ENCODE data around the gene NBR1. TPM values are rescaled to one million over a fixed set of nuclear protein-coding genes. Genes with fewer than 3 reads are reported as not detected.
"Not testable (repeated sequence)": the region's sequence is repeated elsewhere in the genome, so short reads cannot be mapped to it uniquely, and the experiment has no call there.

Gene NBR1
- total and polyA plus RNA-seq, 5 donors: 39.4 to 98.2 (median 90.5) TPM

- ATAC-seq: not testable (repeated sequence)
Observed at GRCh38 chr17:43159957-43160356, 11.1 kb upstream of the NBR1 start.

GRCh38 chr17:43165971-43166370 is 5.0 kb upstream of the NBR1 start:
- intact Hi-C loops (cut with DNase I); H3K4me1 ChIP-seq (ENCODE audit: control insufficient read depth, insufficient read depth, low read length); ATAC-seq; DNase-seq; H3K27ac ChIP-seq (ENCODE audit: low read length); H3K9me3 ChIP-seq (ENCODE audit: control insufficient read depth, low read length); H3K4me3 ChIP-seq (ENCODE audit: low read length); H3K27me3 ChIP-seq (ENCODE audit: control insufficient read depth, insufficient read depth): not testable (repeated sequence)

More at GRCh38 chr17:43159957-43160356, 11.1 kb upstream of the NBR1 start:
- H3K27ac ChIP-seq (ENCODE audit: low read length); intact Hi-C loops (cut with DNase I); H3K27me3 ChIP-seq (ENCODE audit: control insufficient read depth, insufficient read depth); H3K4me1 ChIP-seq (ENCODE audit: control insufficient read depth, insufficient read depth, low read length); H3K4me3 ChIP-seq (ENCODE audit: low read length); DNase-seq; H3K9me3 ChIP-seq (ENCODE audit: control insufficient read depth, low read length): not testable (repeated sequence)
- WGBS: 97% methylated on average over 8 of the region's 8 CpGs

GRCh38 chr17:43169561-43170139 is 1.4 kb upstream of the NBR1 start:
- ATAC-seq: peak; percentile 42 to 57
- no peaks in the 10 kb centered on the region for H3K27me3 ChIP-seq (ENCODE audit: control insufficient read depth, insufficient read depth)
- peak; percentile 34 to 67 (median 65) for DNase-seq
- peak overlapping the region; percentile 91 for H3K4me3 ChIP-seq (ENCODE audit: low read length)
- no peaks in the 10 kb centered on the region for H3K9me3 ChIP-seq (ENCODE audit: control insufficient read depth, low read length)
- peak overlapping the region; percentile 100 for H3K27ac ChIP-seq (ENCODE audit: low read length)
- intact Hi-C loops (cut with DNase I): loop anchor here in 1 of 4 donors (10.0 kb wide), 1 partner anchor 145 kb away; the partner anchor contains the start of genes RND2 and VAT1
- 1% methylated on average over 29 of the region's 29 CpGs for WGBS
- H3K4me1 ChIP-seq (ENCODE audit: control insufficient read depth, insufficient read depth, low read length): no peaks in the 10 kb centered on the region

GRCh38 chr17:43170140-43170765 is 761 bp upstream of the NBR1 start:
- peak overlapping the region; percentile 100 for H3K27ac ChIP-seq (ENCODE audit: low read length)
- ATAC-seq: peak; percentile 94 to 95
- H3K27me3 ChIP-seq (ENCODE audit: control insufficient read depth, insufficient read depth): no peaks in the 10 kb centered on the region
- intact Hi-C loops (cut with DNase I): loop anchor here in 1 of 4 donors (10.0 kb wide), 1 partner anchor 145 kb away; the partner anchor contains the start of genes RND2 and VAT1
- no peaks in the 10 kb centered on the region for H3K4me1 ChIP-seq (ENCODE audit: control insufficient read depth, insufficient read depth, low read length)
- H3K4me3 ChIP-seq (ENCODE audit: low read length): peak overlapping the region; percentile 91
- peak; percentile 88 to 95 (median 92) for DNase-seq
- under 1% methylated on average over 27 of the region's 27 CpGs for WGBS
- H3K9me3 ChIP-seq (ENCODE audit: control insufficient read depth, low read length): no peaks in the 10 kb centered on the region

GRCh38 chr17:43171586-43172487 is 823 bp downstream of the NBR1 start:
- Histone ChIP-seq H3K4me3 (ENCODE audit: low read length) (peak overlapping the region; percentile 91), H3K27me3 (ENCODE audit: control insufficient read depth, insufficient read depth) (no peaks in the 10 kb centered on the region), H3K9me3 (ENCODE audit: control insufficient read depth, low read length) (no peaks in the 10 kb centered on the region), H3K4me1 (ENCODE audit: control insufficient read depth, insufficient read depth, low read length) (no peaks in the 10 kb centered on the region), H3K27ac (ENCODE audit: low read length) (peak overlapping the region; percentile 100)
- 9% methylated on average over 12 of the region's 12 CpGs for WGBS
- intact Hi-C loops (cut with DNase I): loop anchor here in 1 of 4 donors (10.0 kb wide), 1 partner anchor 147 kb away; the partner anchor contains the start of genes RND2 and VAT1
- ATAC-seq (no peak), DNase-seq (peak in 2 of 3 donors; percentile 33 to 60)

GRCh38 chr17:43175213-43176118 is 4.5 kb downstream of the NBR1 start:
- no peak for DNase-seq
- H3K27ac ChIP-seq (ENCODE audit: low read length): no peak overlapping the region
- H3K27me3 ChIP-seq (ENCODE audit: control insufficient read depth, insufficient read depth): no peaks in the 10 kb centered on the region
- no peaks in the 10 kb centered on the region for H3K9me3 ChIP-seq (ENCODE audit: control insufficient read depth, low read length)
- intact Hi-C loops (cut with DNase I): loop anchor here in 2 of 4 donors (2.0 to 10.0 kb wide), 2 partner anchors 31 to 151 kb away; partner anchors contain the start of genes RND2 (in 1 of the 2) and VAT1 (in 1 of the 2)
- H3K4me1 ChIP-seq (ENCODE audit: control insufficient read depth, insufficient read depth, low read length): no peaks in the 10 kb centered on the region
- no peak overlapping the region for H3K4me3 ChIP-seq (ENCODE audit: low read length)
- 58% methylated on average over 4 of the region's 4 CpGs for WGBS
- no peak for ATAC-seq

- H3K27ac ChIP-seq (ENCODE audit: low read length): no peak overlapping the region
- WGBS: 63% methylated on average over 2 of the region's 2 CpGs
- H3K4me1 ChIP-seq (ENCODE audit: control insufficient read depth, insufficient read depth, low read length): no peaks in the 10 kb centered on the region
- ATAC-seq (no peak), DNase-seq (no peak)
- no peaks in the 10 kb centered on the region for H3K9me3 ChIP-seq (ENCODE audit: control insufficient read depth, low read length)
- H3K4me3 ChIP-seq (ENCODE audit: low read length): no peak overlapping the region
- H3K27me3 ChIP-seq (ENCODE audit: control insufficient read depth, insufficient read depth): no peaks in the 10 kb centered on the region
- intact Hi-C loops (cut with DNase I): loop anchor here in 1 of 4 donors (10.0 kb wide), 1 partner anchor 151 kb away; the partner anchor contains the start of genes RND2 and VAT1
Observed at GRCh38 chr17:43176119-43176570, 5.1 kb downstream of the NBR1 start.

- 92% methylated on average over 3 of the region's 3 CpGs for WGBS
- Histone ChIP-seq H3K4me1 (ENCODE audit: control insufficient read depth, insufficient read depth, low read length) (no peaks in the 10 kb centered on the region), H3K9me3 (ENCODE audit: control insufficient read depth, low read length) (no peaks in the 10 kb centered on the region), H3K4me3 (ENCODE audit: low read length) (no peak overlapping the region), H3K27me3 (ENCODE audit: control insufficient read depth, insufficient read depth) (no peaks in the 10 kb centered on the region), H3K27ac (ENCODE audit: low read length) (no peak overlapping the region)
- DNase-seq (no peak), ATAC-seq (no peak)
- intact Hi-C loops (cut with DNase I): no loop called here
Observed at GRCh38 chr17:43183921-43184320, 12.9 kb downstream of the NBR1 start.

- DNase-seq; H3K4me3 ChIP-seq (ENCODE audit: low read length); ATAC-seq; H3K27me3 ChIP-seq (ENCODE audit: control insufficient read depth, insufficient read depth); H3K27ac ChIP-seq (ENCODE audit: low read length); H3K4me1 ChIP-seq (ENCODE audit: control insufficient read depth, insufficient read depth, low read length); H3K9me3 ChIP-seq (ENCODE audit: control insufficient read depth, low read length); intact Hi-C loops (cut with DNase I): not testable (repeated sequence)
- 96% methylated on average over 5 of the region's 5 CpGs for WGBS
Observed at GRCh38 chr17:43186656-43187055, 15.6 kb downstream of the NBR1 start.

GRCh38 chr17:43193251-43193650 is 22.2 kb downstream of the NBR1 start:
- Histone ChIP-seq H3K4me1 (ENCODE audit: control insufficient read depth, insufficient read depth, low read length) (no peaks in the 10 kb centered on the region), H3K27me3 (ENCODE audit: control insufficient read depth, insufficient read depth) (no peaks in the 10 kb centered on the region), H3K9me3 (ENCODE audit: control insufficient read depth, low read length) (no peaks in the 10 kb centered on the region), H3K4me3 (ENCODE audit: low read length) (no peak overlapping the region), H3K27ac (ENCODE audit: low read length) (no peak overlapping the region)
- intact Hi-C loops (cut with DNase I): no loop called here
- DNase-seq (no peak), ATAC-seq (no peak)
- 86% methylated on average over 5 of the region's 5 CpGs for WGBS

All from right cardiac atrium (tissue), 5 donors.